IMR-90 (cell line): ENCODE measurements around the gene MTIF2. TPM values are rescaled to one million over a fixed set of nuclear protein-coding genes. Genes with fewer than 3 reads are reported as not detected.
"Not testable (repeated sequence)": the region's sequence is repeated elsewhere in the genome, so short reads cannot be mapped to it uniquely, and the experiment has no call there.

Experiments used
- ATAC-seq: fragments of 200-7000 bp; cut with Tn5 transposase; 2 replicates; pipeline ENCODE4 v1.9.1; 2020; ENCODE audit warnings: low read depth, mild to moderate bottlenecking, moderate library complexity
- BruUV-seq: library from RNA; stranded (reverse); fragments of 400-500 nt; replicated peaks from 2 replicates; lab custom pipeline; 2021; lab: Mats Ljungman, UMichigan
- CTCF ChIA-PET: fragments of 300-600 bp; formaldehyde crosslinking; extraction: SDS; loops from one replicate; lab custom pipeline; 2021; ENCODE audit warnings: antibody characterized with exemption; lab: Yijun Ruan, JAX
- POLR2A ChIA-PET: fragments of 300-600 bp; sonication (Branson Sonifier 250); formaldehyde crosslinking; loops from one replicate; lab custom pipeline; 2022; ENCODE audit warnings: antibody characterized with exemption; ENCODE audit not compliant: unreplicated experiment; lab: Charles Lee
- DNase-seq: peaks from one replicate; pipeline ENCODE4 v3.0.0; 2013
- H2AFZ ChIP-seq: replicated peaks from 2 replicates; pipeline ENCODE3; 2013; ENCODE audit warnings: low read length, mild to moderate bottlenecking; ENCODE audit not compliant: poor library complexity
- H2AK5ac ChIP-seq: 2 replicates; pipeline ENCODE4 v1.6.1; 2013; ENCODE audit warnings: low read depth, low read length, inconsistent platforms
- H2AK9ac ChIP-seq: replicated peaks from 2 replicates; pipeline ENCODE3; 2013; ENCODE audit warnings: mild to moderate bottlenecking, low read depth, low read length, moderate library complexity; ENCODE audit not compliant: poor library complexity
- H2BK120ac ChIP-seq: 2 replicates; pipeline ENCODE4 v1.6.1; 2013; ENCODE audit warnings: low read depth, low read length, inconsistent platforms
- H2BK15ac ChIP-seq: 3 replicates; pipeline ENCODE4 v1.6.1; 2013; ENCODE audit warnings: low read depth, low read length, inconsistent platforms
- H2BK20ac ChIP-seq: 2 replicates; pipeline ENCODE4 v1.6.1; 2013; ENCODE audit warnings: low read depth, mild to moderate bottlenecking, inconsistent platforms, low read length, moderate library complexity
- H2BK5ac ChIP-seq: 2 replicates; pipeline ENCODE4 v1.6.1; 2013; ENCODE audit warnings: mild to moderate bottlenecking, low read depth, low read length, inconsistent platforms; ENCODE audit not compliant: poor library complexity, severe bottlenecking
- H3K14ac ChIP-seq: replicated peaks from 2 replicates; pipeline ENCODE4 v1.6.1; 2013; ENCODE audit warnings: low read depth, low read length, inconsistent platforms
- H3K18ac ChIP-seq: 2 replicates; pipeline ENCODE4 v1.6.1; 2013; ENCODE audit warnings: low read depth, low read length, control low read depth
- H3K23ac ChIP-seq: 2 replicates; pipeline ENCODE4 v1.6.1; 2013; ENCODE audit warnings: low read depth, low read length, inconsistent platforms
- H3K27ac ChIP-seq: 2 replicates; pipeline ENCODE4 v1.5.1; 2013; ENCODE audit warnings: mild to moderate bottlenecking, control low read depth, low read length; ENCODE audit not compliant: insufficient read depth
- H3K27me3 ChIP-seq: 2 replicates; pipeline ENCODE4 v1.6.1; 2013; ENCODE audit warnings: low read length; ENCODE audit not compliant: control insufficient read depth, insufficient read depth
- H3K36me3 ChIP-seq: 2 replicates; pipeline ENCODE4 v1.6.1; 2013; ENCODE audit warnings: low read length, mixed read lengths; ENCODE audit not compliant: control insufficient read depth, insufficient read depth
- H3K4ac ChIP-seq: 2 replicates; pipeline ENCODE4 v1.6.1; 2013; ENCODE audit warnings: low read depth, low read length, inconsistent platforms
- H3K4me1 ChIP-seq: 2 replicates; pipeline ENCODE4 v1.6.1; 2013; ENCODE audit warnings: low read length, mixed read lengths; ENCODE audit not compliant: control insufficient read depth, insufficient read depth
- H3K4me2 ChIP-seq: 2 replicates; pipeline ENCODE4 v1.6.1; 2013; ENCODE audit warnings: low read depth, mild to moderate bottlenecking, control low read depth, low read length, moderate library complexity
- H3K4me3 ChIP-seq: 2 replicates; pipeline ENCODE4 v1.5.1; 2013; ENCODE audit warnings: low read depth, mild to moderate bottlenecking, control low read depth, low read length, moderate library complexity; ENCODE audit not compliant: insufficient read depth
- H3K56ac ChIP-seq: 2 replicates; pipeline ENCODE4 v1.6.1; 2013; ENCODE audit warnings: low read length, inconsistent platforms; ENCODE audit not compliant: insufficient read depth; ENCODE audit errors: extremely low read depth
- H3K79me1 ChIP-seq, 2 experiments: 2 replicates each; pipeline ENCODE4 v1.6.1; 2013; ENCODE audit warnings: low read length in 2 of 2, inconsistent platforms in 1 of 2, low read depth in 1 of 2
- H3K9ac ChIP-seq: 2 replicates; pipeline ENCODE4 v1.6.1; 2013; ENCODE audit warnings: low read depth, low read length, control low read depth
- H3K9me1 ChIP-seq: 2 replicates; pipeline ENCODE4 v1.6.1; 2013; ENCODE audit warnings: low read length, inconsistent platforms; ENCODE audit not compliant: insufficient read depth
- H3K9me3 ChIP-seq: 2 replicates; pipeline ENCODE4 v1.6.1; 2013; ENCODE audit warnings: low read length; ENCODE audit not compliant: control insufficient read depth, insufficient read depth
- H4K20me1 ChIP-seq: 2 replicates; pipeline ENCODE4 v1.6.1; 2013; ENCODE audit warnings: low read length, inconsistent platforms; ENCODE audit not compliant: insufficient read depth
- H4K5ac ChIP-seq: 2 replicates; pipeline ENCODE4 v1.6.1; 2013; ENCODE audit warnings: mild to moderate bottlenecking, low read depth, low read length, control low read depth
- H4K8ac ChIP-seq, 2 experiments: 2 replicates each; pipeline ENCODE4 v1.6.1; 2013; ENCODE audit warnings: low read depth in 2 of 2, low read length in 2 of 2, control low read depth in 1 of 2, inconsistent platforms in 1 of 2
- H4K91ac ChIP-seq: 2 replicates; pipeline ENCODE4 v1.6.1; 2013; ENCODE audit warnings: low read depth, low read length, inconsistent platforms; ENCODE audit not compliant: insufficient read depth
- WGBS, 2 experiments: methylation state at CpG; one replicate each; pipeline versions ENCODE4 v1.1.5 to v1.1.7; 2013; ENCODE audit warnings: missing lambda C conversion rate in 2 of 2; ENCODE audit not compliant: insufficient read length in 1 of 2; ENCODE audit errors: extremely low coverage in 2 of 2; 5-methylcytosine and 5-hydroxymethylcytosine counted together
- dilution Hi-C: fragments of 300-500 bp; cut with HindIII; formaldehyde crosslinking; loops from one replicate; pipeline ENCODE4 v1.14.3; 2018; ENCODE audit warnings: low sequenced_read_pairs; ENCODE audit not compliant: unreplicated experiment
- in situ Hi-C: fragments of 300-500 bp; cut with MboI; formaldehyde crosslinking; loops from 3 replicates; pipeline ENCODE4 v1.14.3; 2019; ENCODE audit warnings: low sequenced_read_pairs, inconsistent platforms, mixed read lengths
- intact Hi-C: fragments of 100-400 bp; cut with micrococcal nuclease; formaldehyde crosslinking; loops from 2 replicates; pipeline ENCODE4 v1.10.0; 2022
- polyA plus RNA-seq, 3 experiments: library from polyadenylated mRNA; depleted of rRNA; stranded (reverse); fragments of >200 nt; gene quantifications; 2 replicates each; pipeline ENCODE4 v1.2.3, GENCODE V29; 2012; ENCODE audit warnings: low replicate concordance in 1 of 3
- total RNA-seq: library from RNA; depleted of rRNA; stranded (reverse); fragments of >200 nt; gene quantifications from 2 replicates; pipeline ENCODE4 v1.2.3, GENCODE V29; 2012

Gene MTIF2
- total and polyA plus RNA-seq, 2 of the 4 experiments (the other 2 are of a cell fraction) = 10.8 to 22.6 TPM

DNA sequence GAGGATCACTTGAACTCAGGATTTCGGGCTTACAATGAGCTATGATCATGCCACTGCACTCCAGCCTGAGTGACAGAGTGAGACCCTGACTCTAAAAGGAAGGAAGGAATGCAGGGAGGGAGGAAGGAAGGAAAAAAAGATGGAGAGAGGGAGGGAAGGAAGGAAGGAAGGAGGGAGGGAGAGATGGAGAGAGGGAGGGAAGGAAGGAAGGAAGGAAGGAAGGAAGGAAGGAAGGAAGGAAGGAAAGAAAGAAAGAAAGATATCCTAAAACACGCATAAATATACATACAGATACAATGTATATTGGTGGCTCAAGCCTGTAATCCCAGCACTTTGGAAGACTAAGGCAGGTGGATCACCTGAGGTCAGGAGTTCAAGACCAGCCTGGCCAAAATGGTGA, 5.3 kb upstream of the MTIF2 start:
- H3K9me1 ChIP-seq, POLR2A ChIA-PET, H3K36me3 ChIP-seq, H3K4me3 ChIP-seq, H4K5ac ChIP-seq, H2AK5ac ChIP-seq, H3K56ac ChIP-seq, H2AK9ac ChIP-seq, DNase-seq, H3K9ac ChIP-seq, CTCF ChIA-PET, H3K9me3 ChIP-seq, H2BK20ac ChIP-seq, BruUV-seq, H3K4me2 ChIP-seq, H2BK120ac ChIP-seq, H3K4me1 ChIP-seq, H4K20me1 ChIP-seq, H2AFZ ChIP-seq, H4K91ac ChIP-seq, H3K14ac ChIP-seq, H3K79me1 ChIP-seq, H2BK15ac ChIP-seq, H2BK5ac ChIP-seq, ATAC-seq, H3K18ac ChIP-seq, H4K8ac ChIP-seq, intact Hi-C loops, H3K27ac ChIP-seq, dilution Hi-C loops, H3K27me3 ChIP-seq, H3K4ac ChIP-seq, H3K23ac ChIP-seq, in situ Hi-C loops: not testable (repeated sequence)
- 100% methylated on average over 1 of the region's 2 CpGs; no CpG with 5 or more reads in 1 of the 2 experiments for WGBS, 2 experiments
